ENCODE measurements around the gene GJA3.

The GJA3 gene

DNA sequence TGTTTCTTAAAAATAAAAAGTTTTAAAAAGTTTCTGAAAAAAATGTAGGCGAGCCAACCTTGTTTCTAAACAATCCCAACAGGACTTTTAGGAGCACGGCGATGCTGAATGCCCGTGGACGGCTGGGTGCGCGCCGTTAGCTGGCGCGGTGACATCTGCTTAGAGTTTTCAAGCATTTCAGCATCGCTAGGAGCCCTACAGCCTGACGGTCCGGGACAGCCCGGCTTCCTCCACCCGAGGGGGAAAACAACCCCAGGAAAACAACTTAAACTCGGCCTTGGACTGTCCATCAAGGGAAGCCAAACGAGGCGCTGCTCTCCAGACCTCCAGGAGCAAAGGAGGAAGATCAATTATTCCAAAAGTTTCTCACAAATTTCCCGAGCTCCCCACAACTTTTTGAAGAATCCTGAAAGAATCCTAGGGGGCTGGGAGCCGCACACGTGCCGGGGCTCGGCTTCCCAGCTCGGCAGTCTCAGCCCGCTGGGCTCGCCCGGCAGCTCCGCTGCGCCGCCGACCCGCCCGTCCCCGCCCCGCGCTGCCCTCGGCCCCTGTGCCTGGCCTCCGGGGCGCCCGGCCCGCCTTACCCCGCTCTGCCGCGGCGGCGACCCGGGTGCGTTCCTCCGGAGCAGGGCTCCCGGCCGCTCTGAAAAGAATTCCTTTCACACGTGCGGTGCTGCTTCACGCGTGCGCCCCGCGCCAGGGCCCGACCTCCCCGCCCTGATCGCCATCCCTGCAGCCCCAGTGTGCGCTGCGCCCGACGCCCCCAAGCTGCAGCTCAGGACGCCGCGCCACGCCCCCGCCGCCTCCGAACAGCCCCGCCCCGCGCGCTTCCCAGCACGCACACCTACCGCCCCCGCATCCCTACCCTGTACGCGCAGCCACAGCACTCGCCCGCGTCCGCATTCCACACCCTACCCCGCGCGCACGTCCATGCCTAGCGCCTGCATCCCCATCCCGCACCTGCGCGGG is at the start of gene GJA3:
Gene GJA3 (minus strand): TSS at position 747 of the 969 bp plus-strand sequence. CDS start 17,764 bp downstream, outside the sequence.
- FAIRE-seq (no peak), DNase-seq (ENCODE audit: low spot score) (no peak)

DNA sequence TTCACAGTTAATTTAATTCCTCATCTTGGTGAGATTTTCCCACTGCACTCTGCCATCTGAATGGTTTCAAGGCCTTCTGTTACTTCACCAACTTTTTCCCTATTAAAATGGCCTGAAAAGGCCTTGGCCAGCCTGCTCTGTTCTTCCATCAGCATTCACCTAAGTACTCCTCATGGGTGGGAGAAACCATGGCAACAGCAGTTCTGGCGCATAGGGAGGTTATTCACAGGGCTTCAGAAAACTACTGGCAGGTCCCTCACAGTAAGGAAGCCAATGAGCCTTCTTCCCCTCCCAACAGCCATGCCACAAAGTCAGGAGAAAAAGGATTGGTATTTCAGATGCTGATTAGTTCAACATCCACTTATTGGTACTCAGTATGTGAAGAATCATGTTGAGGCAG is 49.1 kb upstream of the GJA3 start:
- DNase-seq (ENCODE audit: low spot score) (no peak), FAIRE-seq (no peak)

DNA sequence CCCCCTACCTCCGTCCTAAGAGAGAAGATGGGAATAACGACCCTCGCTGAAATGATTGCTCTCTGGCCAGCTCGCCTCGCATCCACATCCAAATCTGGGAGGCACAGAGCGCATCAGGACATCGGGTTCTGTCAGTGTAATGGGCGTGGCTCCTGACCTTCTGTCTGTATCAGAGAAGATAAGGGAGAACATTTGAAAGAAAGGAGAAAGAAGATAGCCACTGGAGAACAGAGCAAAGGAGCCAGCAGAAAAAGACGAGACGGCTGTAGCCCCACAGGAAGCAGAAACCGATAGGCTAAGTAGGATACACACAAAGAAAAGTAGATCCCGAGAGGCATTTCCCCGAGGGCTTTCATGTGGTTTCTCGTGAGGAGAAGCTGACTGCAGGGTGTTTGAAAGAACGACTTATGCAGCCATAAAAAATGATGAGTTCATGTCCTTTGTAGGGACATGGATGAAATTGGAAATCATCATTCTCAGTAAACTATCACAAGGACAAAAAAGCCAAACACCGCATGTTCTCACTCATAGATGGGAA is 45.9 kb upstream of the GJA3 start:
- no peak for DNase-seq (ENCODE audit: low spot score)
- no peak for FAIRE-seq

DNA sequence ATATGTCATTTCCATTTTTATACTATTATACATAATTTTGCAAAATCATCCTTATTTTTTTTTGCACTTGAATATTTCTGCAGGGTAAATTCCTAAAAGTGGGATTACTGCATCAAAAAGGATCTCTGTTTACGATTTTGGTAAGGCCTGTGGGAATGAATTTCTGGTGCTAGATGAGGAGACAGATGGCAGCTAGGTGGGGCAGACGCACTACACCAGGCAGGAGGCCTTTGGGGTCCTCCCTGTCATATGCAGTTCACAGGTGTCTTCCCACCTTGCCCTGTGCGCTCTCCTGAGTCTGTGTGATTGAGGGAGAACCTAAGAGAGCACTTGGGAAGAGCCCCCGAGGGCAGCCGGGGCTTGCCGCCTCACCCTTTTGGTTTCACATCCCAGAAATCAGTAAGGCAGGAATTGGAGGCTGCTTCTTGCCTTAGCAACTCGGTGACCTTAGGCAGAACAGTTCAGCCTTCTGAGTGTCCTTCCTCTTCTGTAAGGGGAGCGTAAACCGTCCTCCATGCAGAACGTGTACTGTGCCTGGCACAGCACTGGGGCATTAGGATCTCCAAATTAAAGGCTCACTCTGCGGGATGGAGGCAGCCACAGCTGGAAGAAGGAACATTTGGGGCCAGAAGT is 45.3 kb upstream of the GJA3 start:
- DNase-seq (ENCODE audit: low spot score) = no peak

DNA sequence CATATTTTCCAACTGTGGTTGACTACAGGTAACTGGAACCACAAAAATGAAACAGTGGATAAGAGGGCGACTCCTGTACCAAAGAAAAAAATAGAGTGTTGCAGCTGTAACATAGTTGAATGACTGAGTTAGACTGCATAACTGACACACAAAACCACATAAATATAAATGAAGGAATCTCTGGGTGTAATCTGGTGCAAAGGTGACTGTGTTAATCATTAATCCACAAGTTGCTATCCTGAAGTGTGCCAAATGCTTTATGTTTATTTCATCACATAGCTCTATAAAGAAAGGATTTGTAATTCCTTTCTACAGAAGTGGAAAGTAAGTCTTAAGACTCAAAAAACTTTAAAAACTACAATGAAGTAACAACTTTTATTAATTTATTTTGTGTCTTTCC is 37.9 kb upstream of the GJA3 start:
- FAIRE-seq (no peak), DNase-seq (ENCODE audit: low spot score) (no peak)

More for the DNA sequence above, 45.3 kb upstream of the GJA3 start:
- no peak for FAIRE-seq

DNA sequence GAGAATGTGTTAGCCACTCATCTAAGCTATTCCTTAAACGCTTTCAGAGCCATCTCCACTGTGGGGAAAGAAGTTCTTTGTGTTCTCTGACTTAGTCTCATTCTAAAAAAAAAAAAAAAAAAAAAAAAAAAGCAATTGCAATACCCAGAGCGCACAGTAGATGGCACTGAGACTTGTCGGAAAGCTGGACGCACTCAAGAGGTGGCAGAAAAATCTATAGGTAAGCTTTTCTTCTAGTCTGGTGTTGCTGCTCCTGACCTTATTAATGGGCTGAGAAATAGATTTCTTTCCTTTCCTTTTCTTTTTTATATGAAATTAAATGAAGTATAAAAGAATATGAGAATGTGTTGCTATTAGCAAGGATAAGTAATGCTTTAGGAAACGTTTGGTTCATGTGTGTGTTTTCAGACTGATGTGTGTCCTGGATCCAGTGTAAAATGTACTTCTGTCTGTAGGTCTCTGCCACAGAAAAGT is 36.5 kb upstream of the GJA3 start:
- FAIRE-seq = no peak
- peak; percentile 45 for DNase-seq (ENCODE audit: low spot score)

DNA sequence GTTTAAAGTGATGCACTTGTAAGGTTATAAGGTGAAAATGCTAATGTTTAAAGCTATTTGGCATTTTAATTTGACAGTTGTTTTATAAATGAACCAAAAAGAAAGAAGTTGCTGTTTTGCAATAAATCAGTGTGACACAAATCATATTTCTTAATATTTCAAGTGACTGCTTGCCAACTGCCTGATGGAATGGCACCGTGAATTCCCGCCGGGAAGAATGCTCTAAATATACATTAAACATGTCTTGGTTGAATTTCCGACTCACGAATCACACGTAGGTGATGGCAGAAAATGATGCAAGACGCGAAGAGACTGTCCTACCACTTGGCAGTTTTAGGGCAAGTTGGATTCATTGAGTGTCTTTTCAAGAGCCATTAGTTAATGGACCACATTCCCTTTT is 34.9 kb upstream of the GJA3 start:
- FAIRE-seq = no peak
- DNase-seq (ENCODE audit: low spot score) = no peak

DNA sequence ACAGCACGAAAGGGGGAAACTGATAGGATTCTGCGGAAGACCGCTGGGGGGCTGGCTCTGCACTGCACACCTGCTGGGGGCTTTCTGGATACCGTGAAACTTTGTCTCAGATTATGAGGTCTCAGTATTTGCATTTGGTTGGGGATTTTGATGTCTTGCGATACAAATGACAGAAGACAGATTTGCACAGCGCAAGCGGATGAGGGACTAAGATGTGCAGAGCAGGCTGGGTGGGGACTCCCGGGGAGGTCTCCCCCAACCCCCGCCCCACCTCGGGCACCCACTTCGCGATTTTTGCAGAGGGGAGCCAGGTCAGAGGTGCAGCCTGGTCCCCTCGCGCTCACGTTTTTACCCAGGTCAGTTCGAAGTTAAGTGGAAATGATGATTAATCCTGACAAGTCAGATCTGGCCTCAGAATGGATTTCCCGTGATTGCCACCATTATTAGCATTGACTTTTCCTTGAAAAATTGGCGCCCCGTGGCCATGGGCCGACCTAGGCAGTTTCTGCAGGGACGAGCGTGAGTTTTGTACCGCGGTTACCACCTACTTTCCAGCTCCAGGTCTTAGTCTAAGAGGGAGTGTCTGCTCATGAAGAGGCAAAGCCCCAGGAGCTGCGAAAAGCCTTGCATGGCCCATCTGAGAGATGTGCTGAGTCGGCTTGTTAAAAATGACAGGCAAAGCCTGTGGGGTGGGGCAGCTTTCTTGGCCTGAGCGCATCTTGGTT is 33.2 kb upstream of the GJA3 start:
- no peak for FAIRE-seq
- no peak for DNase-seq (ENCODE audit: low spot score)

DNA sequence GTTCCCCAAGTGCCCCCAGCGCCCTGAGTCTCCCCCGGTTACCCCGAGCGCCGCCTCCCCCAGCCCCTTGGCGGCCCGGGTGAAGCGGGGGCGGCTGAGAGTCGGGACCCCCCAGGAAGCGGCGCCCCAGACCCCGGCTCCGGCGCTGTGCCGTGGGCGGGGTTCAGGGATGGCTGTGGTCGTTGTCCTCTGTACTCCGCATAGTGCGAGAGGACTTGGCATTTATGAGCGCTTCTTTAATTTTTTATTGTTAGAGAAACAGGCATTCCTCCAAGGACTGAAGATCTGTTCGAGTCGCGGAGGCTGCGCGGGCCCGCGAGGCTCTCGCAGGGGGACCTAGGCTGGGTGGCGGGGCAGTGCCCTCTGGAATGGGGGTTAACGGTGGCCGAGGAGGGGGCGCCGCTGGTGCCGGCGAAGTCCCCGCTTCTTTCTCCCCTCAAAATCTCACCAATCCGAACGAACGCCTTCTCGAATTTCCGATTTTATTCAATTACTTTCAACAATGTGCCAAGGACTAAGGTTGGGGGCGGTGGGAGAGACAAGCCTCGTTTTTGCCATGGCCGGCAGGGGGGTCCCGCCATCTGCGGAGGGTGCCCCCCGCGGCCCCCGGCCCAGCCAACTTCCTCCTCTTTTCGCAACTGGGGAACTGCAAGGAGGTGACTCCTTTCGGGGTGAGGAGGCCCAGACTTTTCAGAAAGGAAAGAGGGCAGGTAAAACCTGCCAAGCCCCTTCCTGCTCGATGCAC is 32.5 kb upstream of the GJA3 start:
- DNase-seq (ENCODE audit: low spot score) = no peak
- no peak for FAIRE-seq

DNA sequence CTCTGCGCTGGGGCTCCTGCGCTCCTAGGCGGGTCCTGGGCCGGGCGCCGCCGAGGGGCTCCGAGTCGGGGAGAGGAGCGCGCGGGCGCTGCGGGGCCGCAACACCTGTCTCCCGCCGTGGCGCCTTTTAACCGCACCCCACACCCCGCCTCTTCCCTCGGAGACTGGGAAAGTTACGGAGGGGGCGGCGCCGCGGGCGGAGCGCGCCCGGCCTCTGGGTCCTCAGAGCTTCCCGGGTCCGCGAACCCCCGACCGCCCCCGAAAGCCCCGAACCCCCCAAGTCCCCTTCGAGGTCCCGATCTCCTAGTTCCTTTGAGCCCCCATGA is 31.9 kb upstream of the GJA3 start, which contains the start of gene GJB2:
Gene GJB2 (minus strand): TSS at position 103 of the 326 bp plus-strand sequence. CDS start 3,357 bp downstream, outside the sequence.
- FAIRE-seq (no peak), DNase-seq (ENCODE audit: low spot score) (no peak)

DNA sequence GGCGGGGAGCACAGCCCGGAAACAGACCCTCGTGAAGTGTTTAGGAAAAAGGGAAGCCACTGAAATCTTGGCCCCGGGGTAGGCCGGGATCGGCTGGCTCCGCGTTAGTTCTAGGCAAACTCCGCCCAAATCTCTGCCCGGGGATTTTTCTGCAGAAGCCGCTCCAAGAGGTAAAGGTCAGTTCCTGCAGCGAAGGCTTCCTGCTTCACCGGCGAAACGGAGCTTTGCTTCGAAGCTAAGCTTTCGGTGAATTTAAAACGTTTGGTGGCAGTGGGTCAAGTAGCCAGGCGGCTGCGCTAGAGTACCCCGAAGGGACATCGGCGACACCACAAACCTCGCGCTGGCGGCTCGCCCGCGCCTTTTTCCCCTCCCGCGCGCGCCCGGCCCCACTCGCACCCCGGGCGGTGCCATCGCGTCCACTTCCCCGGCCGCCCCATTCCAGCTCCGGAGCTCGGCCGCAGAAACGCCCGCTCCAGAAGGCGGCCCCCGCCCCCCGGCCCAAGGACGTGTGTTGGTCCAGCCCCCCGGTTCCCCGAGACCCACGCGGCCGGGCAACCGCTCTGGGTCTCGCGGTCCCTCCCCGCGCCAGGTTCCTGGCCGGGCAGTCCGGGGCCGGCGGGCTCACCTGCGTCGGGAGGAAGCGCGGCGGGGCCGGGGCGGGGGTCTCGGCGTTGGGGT is 31.4 kb upstream of the GJA3 start:
- no peak for FAIRE-seq
- DNase-seq (ENCODE audit: low spot score) = no peak

DNA sequence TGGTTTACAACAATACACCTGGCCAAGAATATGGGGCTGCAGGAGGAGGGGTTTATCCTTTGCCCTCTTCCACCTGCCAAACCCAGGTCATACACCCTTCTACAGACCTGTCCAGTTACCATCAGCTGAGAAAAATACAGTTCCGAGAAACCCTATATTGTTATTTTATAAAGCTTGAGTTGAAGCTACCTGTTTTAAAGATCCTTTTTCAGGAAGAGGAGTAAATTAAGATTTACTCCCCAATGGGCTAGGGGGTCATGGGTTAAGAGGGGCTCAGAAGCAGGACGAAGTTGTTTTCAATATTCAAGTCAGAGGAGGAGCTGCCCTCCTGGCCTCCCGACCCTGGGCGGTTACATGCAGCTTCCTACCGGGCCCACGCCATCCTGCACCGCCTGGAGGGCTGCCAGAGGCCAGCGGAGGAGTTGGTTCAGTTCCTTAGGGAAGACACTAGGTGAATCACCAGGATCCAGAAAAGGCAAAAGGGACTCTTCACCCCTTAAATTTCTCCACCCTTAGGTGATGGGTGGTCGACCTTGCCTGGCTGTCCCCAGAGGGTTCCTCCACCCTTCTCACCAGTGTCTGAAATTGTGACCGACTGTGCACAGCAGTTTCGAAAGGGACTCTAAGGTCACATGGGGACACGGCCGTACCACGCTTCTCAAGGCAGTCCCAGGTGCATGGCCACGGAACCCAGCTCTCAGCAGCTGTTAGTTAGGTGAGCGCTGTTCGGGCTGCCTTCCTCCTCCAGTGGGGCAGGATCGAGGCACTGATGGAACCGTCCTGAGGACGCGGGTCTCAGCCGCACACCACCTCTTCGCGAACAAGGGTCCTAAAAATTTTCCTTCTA is 30.7 kb upstream of the GJA3 start:
- FAIRE-seq = no peak
- no peak for DNase-seq (ENCODE audit: low spot score)

DNA sequence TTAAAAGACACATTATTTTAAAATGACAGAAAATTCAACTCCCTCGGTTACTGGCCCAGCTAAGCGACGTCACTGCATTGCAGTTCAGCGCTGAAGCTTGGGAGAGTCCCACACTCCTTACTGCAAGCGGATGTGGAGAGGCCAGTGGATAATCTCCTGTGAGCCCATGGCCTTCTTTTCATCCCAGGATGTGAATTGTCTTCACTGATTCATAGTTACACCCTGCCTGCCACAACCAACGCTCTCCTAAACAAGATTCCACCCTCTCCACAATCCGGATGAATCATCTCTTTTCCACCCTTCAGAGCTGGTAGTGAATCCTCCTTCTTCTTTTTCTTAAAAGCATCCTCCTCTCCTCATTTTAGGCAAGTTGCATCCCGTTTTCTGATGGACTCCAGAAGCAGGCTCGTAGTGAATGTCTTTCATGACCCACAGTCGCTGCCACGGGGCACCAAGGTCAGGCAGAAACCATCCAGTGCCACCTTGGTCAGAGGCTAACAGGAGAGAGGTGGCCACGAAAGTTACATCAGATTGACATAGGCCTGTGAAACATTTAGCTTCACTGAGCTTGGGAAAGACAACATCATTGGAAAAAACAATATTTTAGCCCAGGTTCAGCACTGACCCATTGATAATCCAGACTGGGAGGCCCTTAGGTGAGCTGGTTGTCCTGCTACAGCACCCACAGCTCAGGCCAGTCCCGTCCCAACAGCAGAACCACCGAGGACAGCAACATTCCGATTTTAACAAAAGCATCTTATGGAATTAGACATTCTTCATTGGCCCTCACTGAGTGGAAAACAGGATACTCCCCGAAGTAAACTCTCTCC is 29.8 kb upstream of the GJA3 start:
- peak; percentile 55 for DNase-seq (ENCODE audit: low spot score)
- no peak for FAIRE-seq

DNA sequence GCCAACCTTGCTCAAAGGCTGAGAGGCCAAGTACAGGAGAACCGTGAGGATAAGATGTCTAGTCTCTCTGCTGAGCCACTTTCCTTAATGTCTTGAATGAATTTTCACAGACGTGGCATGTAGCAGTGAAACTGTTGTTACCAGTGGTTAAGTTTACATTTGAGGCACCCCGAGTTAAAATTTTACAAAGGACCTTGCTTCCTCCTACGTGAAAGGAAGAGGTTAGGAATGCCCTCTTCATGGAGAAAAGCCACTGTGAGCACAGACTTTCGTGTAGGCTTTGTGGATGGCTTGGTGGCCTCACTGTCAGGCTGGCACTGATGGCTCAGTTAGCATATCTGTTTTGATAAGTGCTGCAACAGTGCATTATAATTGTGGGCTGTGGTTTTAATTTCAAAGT is 29.2 kb upstream of the GJA3 start:
- FAIRE-seq = no peak
- no peak for DNase-seq (ENCODE audit: low spot score)

DNA sequence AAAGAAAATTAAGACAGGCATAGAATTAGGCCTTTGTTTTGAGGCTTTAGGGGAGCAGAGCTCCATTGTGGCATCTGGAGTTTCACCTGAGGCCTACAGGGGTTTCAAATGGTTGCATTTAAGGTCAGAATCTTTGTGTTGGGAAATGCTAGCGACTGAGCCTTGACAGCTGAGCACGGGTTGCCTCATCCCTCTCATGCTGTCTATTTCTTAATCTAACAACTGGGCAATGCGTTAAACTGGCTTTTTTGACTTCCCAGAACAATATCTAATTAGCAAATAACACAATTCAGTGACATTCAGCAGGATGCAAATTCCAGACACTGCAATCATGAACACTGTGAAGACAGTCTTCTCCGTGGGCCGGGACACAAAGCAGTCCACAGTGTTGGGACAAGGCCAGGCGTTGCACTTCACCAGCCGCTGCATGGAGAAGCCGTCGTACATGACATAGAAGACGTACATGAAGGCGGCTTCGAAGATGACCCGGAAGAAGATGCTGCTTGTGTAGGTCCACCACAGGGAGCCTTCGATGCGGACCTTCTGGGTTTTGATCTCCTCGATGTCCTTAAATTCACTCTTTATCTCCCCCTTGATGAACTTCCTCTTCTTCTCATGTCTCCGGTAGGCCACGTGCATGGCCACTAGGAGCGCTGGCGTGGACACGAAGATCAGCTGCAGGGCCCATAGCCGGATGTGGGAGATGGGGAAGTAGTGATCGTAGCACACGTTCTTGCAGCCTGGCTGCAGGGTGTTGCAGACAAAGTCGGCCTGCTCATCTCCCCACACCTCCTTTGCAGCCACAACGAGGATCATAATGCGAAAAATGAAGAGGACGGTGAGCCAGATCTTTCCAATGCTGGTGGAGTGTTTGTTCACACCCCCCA is 28.1 kb upstream of the GJA3 start:
- DNase-seq (ENCODE audit: low spot score) (no peak), FAIRE-seq (no peak)

DNA sequence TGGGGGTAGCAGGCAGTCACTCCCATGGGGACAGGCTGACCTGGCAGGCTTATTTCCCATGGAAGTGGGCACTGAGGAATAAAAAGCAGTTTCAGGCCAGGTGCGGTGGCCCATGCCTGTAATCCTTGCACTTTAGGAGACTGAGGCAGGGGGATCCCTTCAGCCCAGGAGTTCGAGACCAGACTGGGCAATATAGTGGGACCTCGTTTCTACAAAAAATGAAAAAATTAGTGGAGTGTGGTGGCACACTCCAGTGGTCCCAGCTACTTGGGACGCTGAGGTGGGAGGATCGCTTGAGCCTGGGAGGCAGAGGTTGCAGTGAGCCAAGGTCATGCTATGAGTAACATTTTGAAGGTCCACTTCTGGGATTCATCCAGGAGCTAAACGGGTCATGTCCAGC is 25.9 kb upstream of the GJA3 start:
- DNase-seq (ENCODE audit: low spot score) (no peak), FAIRE-seq (no peak)

DNA sequence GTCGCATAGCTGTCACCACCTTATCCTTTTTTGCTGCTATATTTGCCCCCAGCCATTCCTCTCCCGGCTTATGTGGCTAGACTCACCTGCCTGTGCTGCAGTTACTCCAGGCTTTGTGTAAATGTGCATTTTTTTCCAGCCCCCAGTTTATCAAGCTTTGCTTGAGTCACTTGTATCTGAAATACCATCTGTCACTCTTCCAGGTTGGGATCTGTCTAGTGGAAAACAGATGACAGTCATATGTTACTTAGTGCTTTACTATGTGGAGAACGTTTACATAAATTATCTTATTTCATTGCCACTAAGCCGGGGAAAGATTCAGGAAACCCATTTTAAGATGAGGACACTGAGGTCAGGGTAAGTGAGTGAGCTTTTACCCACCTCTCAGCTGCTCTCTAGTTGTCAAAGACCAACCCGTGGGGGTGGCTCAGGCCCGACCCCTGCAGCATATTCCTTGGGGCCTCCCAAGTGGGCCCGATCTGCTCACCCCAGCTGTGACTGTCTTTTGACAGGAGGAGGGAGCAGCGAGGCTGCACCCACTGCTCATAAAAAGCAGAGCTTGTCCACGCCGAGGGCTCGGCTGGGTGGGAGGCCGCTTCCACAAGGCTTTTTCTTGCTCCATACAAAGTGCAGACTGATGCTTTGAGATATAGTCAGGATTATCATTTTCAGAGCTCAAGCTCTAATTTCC is 24.7 kb upstream of the GJA3 start:
- no peak for DNase-seq (ENCODE audit: low spot score)
- no peak for FAIRE-seq

All from urothelium cell line (cell line).